ENCODE results near the gene CRTAP.

DNA sequence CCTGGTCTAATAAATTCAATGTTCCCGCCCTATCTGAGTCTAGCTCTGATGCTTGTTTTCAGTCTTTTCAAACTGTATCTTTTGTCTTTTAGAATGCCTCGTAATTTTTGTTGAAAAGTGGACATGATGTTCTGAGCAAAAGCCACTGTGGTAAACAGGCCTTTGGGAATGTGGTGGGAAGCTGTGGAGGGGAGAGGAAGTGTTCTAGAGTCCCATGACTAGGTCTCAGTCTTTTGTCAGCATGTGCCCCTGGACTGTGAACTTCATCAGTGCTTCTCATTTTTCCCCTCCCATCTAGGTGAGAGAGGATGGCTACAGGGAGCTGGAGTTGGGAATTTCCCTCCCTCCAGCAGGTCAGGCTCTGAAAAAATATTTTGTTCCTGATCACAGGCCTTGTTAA lies 71.0 kb downstream of the CRTAP start:
- TF ChIP-seq, protein P1, sequence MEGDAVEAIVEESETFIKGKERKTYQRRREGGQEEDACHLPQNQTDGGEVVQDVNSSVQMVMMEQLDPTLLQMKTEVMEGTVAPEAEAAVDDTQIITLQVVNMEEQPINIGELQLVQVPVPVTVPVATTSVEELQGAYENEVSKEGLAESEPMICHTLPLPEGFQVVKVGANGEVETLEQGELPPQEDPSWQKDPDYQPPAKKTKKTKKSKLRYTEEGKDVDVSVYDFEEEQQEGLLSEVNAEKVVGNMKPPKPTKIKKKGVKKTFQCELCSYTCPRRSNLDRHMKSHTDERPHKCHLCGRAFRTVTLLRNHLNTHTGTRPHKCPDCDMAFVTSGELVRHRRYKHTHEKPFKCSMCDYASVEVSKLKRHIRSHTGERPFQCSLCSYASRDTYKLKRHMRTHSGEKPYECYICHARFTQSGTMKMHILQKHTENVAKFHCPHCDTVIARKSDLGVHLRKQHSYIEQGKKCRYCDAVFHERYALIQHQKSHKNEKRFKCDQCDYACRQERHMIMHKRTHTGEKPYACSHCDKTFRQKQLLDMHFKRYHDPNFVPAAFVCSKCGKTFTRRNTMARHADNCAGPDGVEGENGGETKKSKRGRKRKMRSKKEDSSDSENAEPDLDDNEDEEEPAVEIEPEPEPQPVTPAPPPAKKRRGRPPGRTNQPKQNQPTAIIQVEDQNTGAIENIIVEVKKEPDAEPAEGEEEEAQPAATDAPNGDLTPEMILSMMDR (IDR thresholded peaks at IDR 0.05): no peak
- no peak for TF ChIP-seq POLR2A (IDR thresholded peaks at IDR 0.05)

Measured in tibial nerve (tissue), 3 donors.